ENCODE data around the gene HOXA13.

- no peak for TF ChIP-seq CTCF (IDR thresholded peaks at IDR 0.05; ENCODE audit: low read length)
- TF ChIP-seq EZH2 (IDR thresholded peaks at IDR 0.05; ENCODE audit: borderline replicate concordance, low read length): no peak
Measured at GRCh38 chr7:27164045-27164366, 35.9 kb downstream of the HOXA13 start.

Data from OCI-LY1 (cell line).